HCT116 (cell line): ENCODE data around the gene SLC8A1. TPM values are rescaled to one million over a fixed set of nuclear protein-coding genes. Genes with fewer than 3 reads are reported as not detected.

ENCODE experiments used
- ATAC-seq: fragments of 200-7000 bp; cut with Tn5 transposase; 2 replicates; pipeline ENCODE4 v1.9.1; 2020; ENCODE audit warnings: mild to moderate bottlenecking, moderate library complexity
- BruUV-seq: library from RNA; stranded (reverse); fragments of 400-500 nt; replicated peaks from 2 replicates; lab custom pipeline; 2021; lab: Mats Ljungman, UMichigan
- CTCF ChIA-PET: fragments of 300-600 bp; sonication (Branson Sonifier 250); formaldehyde crosslinking; loops from one replicate; lab custom pipeline; 2021; ENCODE audit warnings: antibody characterized with exemption; lab: Charles Lee
- POLR2A ChIA-PET: fragments of 300-600, 350-600 bp; sonication (Branson Sonifier 250); formaldehyde crosslinking; loops from one replicate; lab custom pipeline; 2021; ENCODE audit warnings: antibody characterized with exemption; lab: Charles Lee
- RAD21 ChIA-PET, 2 experiments: fragments of 300-600 bp; sonication (Branson Sonifier 250); formaldehyde crosslinking; loops; one replicate each; lab custom pipeline; 2023; ENCODE audit warnings: low total read pairs in 2 of 2; ENCODE audit not compliant: uncharacterized antibody in 2 of 2, unreplicated experiment in 2 of 2, low non-redundant PET in 1 of 2; lab: Charles Lee
- DNase-seq: peaks from one replicate; pipeline ENCODE4 v3.0.0-alpha.2; 2010; ENCODE audit warnings: low read depth, low spot score
- H2AFZ ChIP-seq: fragments of 200-600 bp; shearing (Covaris generic), sonication (generic); 2 replicates; pipeline ENCODE4 v1.6.1; 2017; ENCODE audit warnings: low read depth, mixed run types, mixed read lengths, antibody characterized with exemption, low read length; ENCODE audit not compliant: poor library complexity, severe bottlenecking
- H3K27ac ChIP-seq: 2 replicates; pipeline ENCODE4 v1.5.1; 2012; ENCODE audit warnings: low read depth, low read length
- H3K27me3 ChIP-seq: fragments of 200-600 bp; sonication (generic); 2 replicates; pipeline ENCODE4 v1.6.1; 2016; ENCODE audit warnings: mixed run types, low read length, mixed read lengths; ENCODE audit not compliant: insufficient read depth
- H3K36me3 ChIP-seq, 2 experiments: fragments of 200-500 bp in 1 of 2; fragments of 200-600 bp in 1 of 2; sonication (Bioruptor generic) in 1 of 2; sonication (generic) in 1 of 2; 2 replicates each; pipeline versions ENCODE4 v1.5.1 to v1.6.1; 2014 to 2016; ENCODE audit warnings: low read length in 2 of 2, inconsistent platforms in 1 of 2, mixed read lengths in 1 of 2, mixed run types in 1 of 2; ENCODE audit not compliant: insufficient read depth in 2 of 2, control insufficient read depth in 1 of 2
- H3K4me1 ChIP-seq, 2 experiments: fragments of 200-600 bp in 1 of 2; sonication (generic) in 1 of 2; 2 replicates each; pipeline versions ENCODE4 v1.5.1 to v1.6.1; 2012 to 2017; ENCODE audit warnings: low read length in 2 of 2, inconsistent platforms in 1 of 2, mild to moderate bottlenecking in 1 of 2, mixed read lengths in 1 of 2, mixed run types in 1 of 2, moderate library complexity in 1 of 2; ENCODE audit not compliant: insufficient read depth in 2 of 2, control insufficient read depth in 1 of 2
- H3K4me2 ChIP-seq: fragments of 200-600 bp; sonication (generic); 2 replicates; pipeline ENCODE4 v1.6.1; 2017; ENCODE audit warnings: mixed run types, low read length, mixed read lengths
- H3K4me3 ChIP-seq, 2 experiments: fragments of 200-600 bp in 1 of 2; sonication (generic) in 1 of 2; replicated peaks in 1 of 2; 2 replicates each; pipeline ENCODE4 v1.5.1; 2011 to 2016; ENCODE audit warnings: low read length in 2 of 2, control low read depth in 1 of 2, low read depth in 1 of 2, mild to moderate bottlenecking in 1 of 2, mixed read lengths in 1 of 2, mixed run types in 1 of 2
- H3K79me2 ChIP-seq: fragments of 200-600 bp; sonication (generic); 2 replicates; pipeline ENCODE4 v1.6.1; 2017; ENCODE audit warnings: mild to moderate bottlenecking, mixed run types, low read length, moderate library complexity, mixed read lengths; ENCODE audit not compliant: insufficient read depth
- H3K9ac ChIP-seq: fragments of 200-600 bp; sonication (generic); 2 replicates; pipeline ENCODE4 v1.6.1; 2016; ENCODE audit warnings: low read length, mixed read lengths
- H3K9me2 ChIP-seq: fragments of 200-600 bp; sonication (generic), shearing (Covaris generic); 2 replicates; pipeline ENCODE4 v1.6.1; 2017; ENCODE audit warnings: mixed run types, mild to moderate bottlenecking, moderate library complexity; ENCODE audit not compliant: insufficient read depth
- H3K9me3 ChIP-seq, 2 experiments: fragments of 200-500 bp in 1 of 2; fragments of 200-600 bp in 1 of 2; sonication (Bioruptor generic) in 1 of 2; sonication (generic) in 1 of 2; 2 replicates each; pipeline ENCODE4 v1.6.1; 2014 to 2017; ENCODE audit warnings: low read length in 2 of 2, mixed read lengths in 2 of 2, inconsistent platforms in 1 of 2, low read depth in 1 of 2, mild to moderate bottlenecking in 1 of 2, mixed run types in 1 of 2, moderate library complexity in 1 of 2; ENCODE audit not compliant: control insufficient read depth in 1 of 2, insufficient read depth in 1 of 2
- H4K20me1 ChIP-seq: fragments of 200-600 bp; sonication (generic), shearing (Covaris generic); 2 replicates; pipeline ENCODE4 v1.6.1; 2017; ENCODE audit warnings: mixed run types, mild to moderate bottlenecking, moderate library complexity; ENCODE audit not compliant: insufficient read depth
- CBX3 ChIP-seq: IDR thresholded peaks from 2 replicates; pipeline ENCODE4 v1.6.1; 2012; ENCODE audit warnings: low read depth
- EGR1 ChIP-seq: IDR thresholded peaks from 2 replicates; pipeline ENCODE4 v1.6.1; 2012; ENCODE audit warnings: low read depth
- ELF1 ChIP-seq: IDR thresholded peaks from 2 replicates; pipeline ENCODE4 v1.6.1; 2012; ENCODE audit warnings: low read depth, borderline replicate concordance
- EZH2 ChIP-seq: fragments of 200-600 bp; sonication (generic); IDR thresholded peaks from 2 replicates; pipeline ENCODE4 v1.6.1; 2017; ENCODE audit warnings: antibody characterized with exemption, mixed run types
- JUND ChIP-seq: IDR thresholded peaks from 2 replicates; pipeline ENCODE4 v1.6.1; 2012
- POLR2A ChIP-seq: IDR thresholded peaks from 2 replicates; pipeline ENCODE4 v1.7.0; 2011; ENCODE audit warnings: borderline replicate concordance; ENCODE audit not compliant: insufficient read depth, insufficient read length; ENCODE audit errors: extremely low read depth
- POLR2AphosphoS5 ChIP-seq: IDR thresholded peaks from 2 replicates; pipeline ENCODE4 v1.6.1; 2011; ENCODE audit warnings: mild to moderate bottlenecking, low read depth, low read length, moderate library complexity
- SRF ChIP-seq: IDR thresholded peaks from 2 replicates; pipeline ENCODE4 v1.6.1; 2012; ENCODE audit warnings: low read depth
- TCF7L2 ChIP-seq: IDR thresholded peaks from 2 replicates; pipeline ENCODE4 v1.7.0; 2011; ENCODE audit warnings: borderline replicate concordance, inconsistent platforms; ENCODE audit not compliant: insufficient read depth, insufficient read length; ENCODE audit errors: extremely low read depth
- YY1 ChIP-seq: IDR thresholded peaks from 2 replicates; pipeline ENCODE4 v1.6.1; 2011; ENCODE audit warnings: low read length, low read depth, moderate library complexity, mild to moderate bottlenecking; ENCODE audit not compliant: insufficient replicate concordance; ENCODE audit errors: extremely low read depth
- ZFX ChIP-seq: fragments of 450-650 bp; IDR thresholded peaks from 2 replicates; pipeline ENCODE4 v1.6.1; 2017
- intact Hi-C: fragments of 100-400 bp; cut with micrococcal nuclease; formaldehyde crosslinking; loops from 2 replicates; pipeline ENCODE4 v1.10.0; 2022
- total RNA-seq: library from RNA; stranded (reverse); gene quantifications from one replicate; pipeline ENCODE4 v1.2.1, GENCODE V29; 2021; ENCODE audit not compliant: unreplicated experiment
- TF ChIP-seq, protein P1 (sequence below): IDR thresholded peaks from 2 replicates; pipeline ENCODE4 v1.6.1; 2012

The SLC8A1 gene
- total RNA-seq, 1 experiment from 2014 or later: 0.07 TPM

DNA sequence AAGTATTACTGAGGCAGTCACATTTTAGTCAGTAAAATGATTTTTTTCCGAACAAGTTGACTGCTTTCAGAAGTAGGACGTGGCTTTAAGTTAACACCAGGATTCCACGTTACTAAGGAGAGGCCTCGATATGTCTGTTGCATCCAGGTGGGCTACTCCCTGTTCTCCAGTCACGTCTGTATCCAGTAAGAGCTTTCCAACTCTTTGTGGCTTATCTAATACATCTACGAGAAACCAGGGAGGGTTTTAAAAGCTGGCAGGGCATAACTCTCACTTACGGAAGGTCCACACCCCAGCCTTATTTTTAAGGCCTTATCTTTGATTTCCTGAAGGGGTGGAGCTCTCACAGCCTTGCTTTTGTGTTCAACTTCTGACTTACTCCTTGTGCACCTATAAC is 99.2 kb downstream of the SLC8A1 start (continued):
- TF ChIP-seq TCF7L2: no peak
- TF ChIP-seq, protein P1, sequence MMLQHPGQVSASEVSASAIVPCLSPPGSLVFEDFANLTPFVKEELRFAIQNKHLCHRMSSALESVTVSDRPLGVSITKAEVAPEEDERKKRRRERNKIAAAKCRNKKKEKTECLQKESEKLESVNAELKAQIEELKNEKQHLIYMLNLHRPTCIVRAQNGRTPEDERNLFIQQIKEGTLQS: no peak
- no peak for TF ChIP-seq YY1
- no peak for TF ChIP-seq SRF
- TF ChIP-seq POLR2A: no peak
- TF ChIP-seq EZH2: no peak
- no peak for TF ChIP-seq ELF1
- TF ChIP-seq ZFX: no peak
- TF ChIP-seq JUND: no peak

- Histone ChIP-seq H3K36me3 (no peaks in the 10 kb centered on the region), H3K9me3 (no peaks in the 10 kb centered on the region), H3K79me2 (no peaks in the 10 kb centered on the region), H3K4me3 (no peak overlapping the region), H3K9me2 (no peaks in the 10 kb centered on the region), H3K4me1 (no peaks in the 10 kb centered on the region), H2AFZ (no peak overlapping the region), H3K9ac (no peak overlapping the region), H3K4me2 (no peak overlapping the region), H3K27ac (no peak overlapping the region), H3K27me3 (no peaks in the 10 kb centered on the region), H4K20me1 (no peaks in the 10 kb centered on the region)
- CTCF ChIA-PET: no interaction called here
- DNase-seq (no peak), ATAC-seq (no peak)
- RAD21 ChIA-PET: no interaction called here
- TF ChIP-seq CBX3: no peak
- no peak for TF ChIP-seq POLR2AphosphoS5
- no peak for TF ChIP-seq EGR1
- POLR2A ChIA-PET: no interaction called here
- BruUV-seq: no TSS peak
- intact Hi-C loops: no loop called here
Measured at GRCh38 chr2:40352041-40352702, 99.7 kb downstream of the SLC8A1 start.
